Liver (tissue), 9 donors: ENCODE measurements around the gene SYNDIG1. TPM values are rescaled to one million over a fixed set of nuclear protein-coding genes. Genes with fewer than 3 reads are reported as not detected.

Source experiments
- DNase-seq: peaks from one replicate; pipeline ENCODE4 v3.0.0-alpha.2; 2017; ENCODE audit warnings: low spot score
- H3K27ac ChIP-seq, 2 donors: one replicate each; pipeline ENCODE4 v1.7.0; 2013; ENCODE audit warnings: inconsistent platforms in 2 of 2, low read length in 2 of 2, control low read depth in 1 of 2, low read depth in 1 of 2, mild to moderate bottlenecking in 1 of 2
- H3K27me3 ChIP-seq, 4 donors: one replicate each; pipeline versions ENCODE4 v1.6.1 to v1.7.0; 2013; ENCODE audit warnings: low read length in 3 of 4, inconsistent platforms in 1 of 4, mild to moderate bottlenecking in 1 of 4, moderate library complexity in 1 of 4; ENCODE audit not compliant: control insufficient read depth in 4 of 4, insufficient read depth in 4 of 4
- H3K36me3 ChIP-seq, 4 donors: one replicate each; pipeline versions ENCODE4 v1.6.1 to v1.7.0; 2013; ENCODE audit warnings: low read length in 3 of 4, mild to moderate bottlenecking in 3 of 4, low read depth in 1 of 4, moderate library complexity in 1 of 4; ENCODE audit not compliant: control insufficient read depth in 4 of 4, insufficient read depth in 3 of 4
- H3K4me1 ChIP-seq, 4 donors: one replicate each; pipeline versions ENCODE4 v1.6.1 to v1.7.0; 2013; ENCODE audit warnings: low read length in 3 of 4, mild to moderate bottlenecking in 3 of 4, moderate library complexity in 1 of 4; ENCODE audit not compliant: control insufficient read depth in 4 of 4, insufficient read depth in 4 of 4
- H3K4me3 ChIP-seq, 3 donors: one replicate each; pipeline versions ENCODE4 v1.6.1 to v1.7.0; 2013; ENCODE audit warnings: low read length in 3 of 3, control low read depth in 1 of 3, low read depth in 1 of 3, mild to moderate bottlenecking in 1 of 3
- H3K9ac ChIP-seq, 2 donors: one replicate each; pipeline ENCODE4 v1.7.0; 2013; ENCODE audit warnings: low read length in 2 of 2, mild to moderate bottlenecking in 2 of 2, moderate library complexity in 2 of 2, control low read depth in 1 of 2, low read depth in 1 of 2
- H3K9me3 ChIP-seq, 4 donors: one replicate each; pipeline versions ENCODE4 v1.6.1 to v1.7.0; 2013; ENCODE audit warnings: low read length in 3 of 4; ENCODE audit not compliant: control insufficient read depth in 4 of 4
- CTCF ChIP-seq: fragments of 150-350 bp; IDR thresholded peaks from 2 replicates; pipeline ENCODE4 v1.5.1; 2017; ENCODE audit warnings: improper control_type of control experiment, low read depth, low read length; ENCODE audit not compliant: missing input control
- EGR1 ChIP-seq, 2 donors: IDR thresholded peaks; 2 replicates each; pipeline ENCODE4 v1.6.1; 2016 to 2018; ENCODE audit warnings: antibody characterized with exemption in 2 of 2, low read depth in 2 of 2
- FOXA1 ChIP-seq: IDR thresholded peaks from 2 replicates; pipeline ENCODE4 v1.6.1; 2016; ENCODE audit warnings: antibody characterized with exemption
- FOXA2 ChIP-seq: IDR thresholded peaks from 2 replicates; pipeline ENCODE4 v1.6.1; 2016; ENCODE audit warnings: antibody characterized with exemption
- HNF4A ChIP-seq, 2 donors: conservative IDR thresholded peaks; 2 replicates each; pipeline ENCODE4 v1.6.1; 2016; ENCODE audit warnings: antibody characterized with exemption in 2 of 2, mild to moderate bottlenecking in 2 of 2
- HNF4G ChIP-seq: IDR thresholded peaks from 2 replicates; pipeline ENCODE4 v1.6.1; 2016; ENCODE audit warnings: antibody characterized with exemption
- JUND ChIP-seq, 2 donors: IDR thresholded peaks; 2 replicates each; pipeline ENCODE4 v1.6.1; 2016; ENCODE audit warnings: antibody characterized with exemption in 2 of 2
- MAX ChIP-seq: IDR thresholded peaks from 2 replicates; pipeline ENCODE4 v1.6.1; 2016; ENCODE audit warnings: antibody characterized with exemption
- NR2F2 ChIP-seq: IDR thresholded peaks from 2 replicates; pipeline ENCODE4 v1.6.1; 2016; ENCODE audit warnings: antibody characterized with exemption
- RXRA ChIP-seq, 2 donors: IDR thresholded peaks; 2 replicates each; pipeline ENCODE4 v1.6.1; 2017 to 2018; ENCODE audit warnings: antibody characterized with exemption in 2 of 2, mild to moderate bottlenecking in 1 of 2
- SP1 ChIP-seq: IDR thresholded peaks from 2 replicates; pipeline ENCODE4 v1.6.1; 2018; ENCODE audit warnings: antibody characterized with exemption, mild to moderate bottlenecking
- YY1 ChIP-seq: IDR thresholded peaks from 2 replicates; pipeline ENCODE4 v1.6.1; 2016; ENCODE audit warnings: antibody characterized with exemption, mild to moderate bottlenecking
- ZBTB33 ChIP-seq: IDR thresholded peaks from 2 replicates; pipeline ENCODE4 v1.6.1; 2016; ENCODE audit warnings: antibody characterized with exemption
- WGBS: extraction: QIAGEN DNeasy Blood & Tissue Kit; methylation state at CpG from one replicate; pipeline ENCODE4 v1.1.7; 2013; 5-methylcytosine and 5-hydroxymethylcytosine counted together
- polyA plus RNA-seq, 2 donors: library from polyadenylated mRNA; stranded (reverse) in 1 of 2; unstranded in 1 of 2; fragments of 200-250 nt in 1 of 2; fragments of >200 nt in 1 of 2; fragmentation: Nextera tagmentation in 1 of 2; extraction: Ambion mirVana in 1 of 2; gene quantifications; one replicate each; pipeline versions ENCODE4 v1.2.1 to v1.2.3, GENCODE V29; 2013 to 2015
- total RNA-seq, 2 donors: library from RNA; depleted of rRNA; stranded (reverse); fragments of >200 nt; gene quantifications; one replicate each; pipeline ENCODE4 v1.2.3, GENCODE V29; 2014
- donor health status: healthy.
- donor health status: healthy.
- donor health status: healthy.
- donor health status: healthy.
- donor health status: healthy.

Gene SYNDIG1
- total and polyA plus RNA-seq, 4 donors, result 0.05 to 0.08 TPM; not detected in 2

- Histone ChIP-seq H3K27me3 (no peaks in the 10 kb centered on the region), H3K36me3 (no peaks in the 10 kb centered on the region), H3K4me1 (no peaks in the 10 kb centered on the region), H3K9me3 (no peaks in the 10 kb centered on the region), H3K27ac (no peak overlapping the region), H3K4me3 (no peak overlapping the region), H3K9ac (no peak overlapping the region)
- DNase-seq, result peak; percentile 24
- WGBS, result 82% methylated on average over 12 of the region's 12 CpGs
- no peak for TF ChIP-seq FOXA1
- TF ChIP-seq HNF4A (conservative IDR thresholded peaks at IDR 0.05), result no peak
- TF ChIP-seq RXRA (IDR thresholded peaks at IDR 0.05), result no peak
- no peak for TF ChIP-seq CTCF
- TF ChIP-seq SP1, result no peak
- TF ChIP-seq FOXA2, result no peak
- TF ChIP-seq ZBTB33, result no peak
- no peak for TF ChIP-seq MAX
- TF ChIP-seq YY1, result no peak
- TF ChIP-seq EGR1 (IDR thresholded peaks at IDR 0.05; ENCODE audit: low read depth in 2 of 2), result no peak
- TF ChIP-seq JUND (IDR thresholded peaks at IDR 0.05), result no peak
- TF ChIP-seq NR2F2, result no peak
- no peak for TF ChIP-seq HNF4G
These were observed 224.8 kb downstream of the SYNDIG1 start for GRCh38 chr20:24694157-24694726.

- H3K4me1 ChIP-seq, result no peaks in the 10 kb centered on the region
- peak; percentile 33 for DNase-seq
- H3K36me3 ChIP-seq, result no peaks in the 10 kb centered on the region
- H3K4me3 ChIP-seq, result no peak overlapping the region
- 58% methylated on average over 14 of the region's 14 CpGs for WGBS
- H3K27me3 ChIP-seq, result no peaks in the 10 kb centered on the region
- no peaks in the 10 kb centered on the region for H3K9me3 ChIP-seq
- TF ChIP-seq RXRA (IDR thresholded peaks at IDR 0.05), result no peak
- TF ChIP-seq NR2F2, result peak; percentile 85
- H3K9ac ChIP-seq, result no peak overlapping the region
- H3K27ac ChIP-seq, result no peak overlapping the region
These were observed 225.5 kb downstream of the SYNDIG1 start for GRCh38 chr20:24694727-24695528.
